Spinal cord (tissue), 10 donors: Measurements from ENCODE around the gene OR2V1. TPM values are rescaled to one million over a fixed set of nuclear protein-coding genes. Genes with fewer than 3 reads are reported as not detected.
"Not testable (repeated sequence)": the region's sequence is repeated elsewhere in the genome, so short reads cannot be mapped to it uniquely, and the experiment has no call there.

Experiments used
- DNase-seq, 6 donors: peaks; one replicate each; pipeline versions ENCODE4 v3.0.0 to v3.0.0-alpha.2; 2013 to 2015; ENCODE audit warnings: low spot score in 6 of 6, low read depth in 4 of 6
- H3K27ac ChIP-seq: one replicate; pipeline ENCODE4 v1.5.1; 2013; ENCODE audit warnings: low read depth, low read length, control low read depth
- H3K27me3 ChIP-seq: one replicate; pipeline ENCODE4 v1.6.1; 2013; ENCODE audit warnings: low read length; ENCODE audit not compliant: control insufficient read depth, insufficient read depth
- H3K36me3 ChIP-seq: one replicate; pipeline ENCODE4 v1.6.1; 2013; ENCODE audit warnings: low read length; ENCODE audit not compliant: control insufficient read depth, insufficient read depth
- H3K4me1 ChIP-seq: one replicate; pipeline ENCODE4 v1.6.1; 2013; ENCODE audit warnings: low read length; ENCODE audit not compliant: control insufficient read depth, insufficient read depth
- H3K4me3 ChIP-seq: one replicate; pipeline ENCODE4 v1.5.1; 2013; ENCODE audit warnings: low read depth, low read length, control low read depth
- H3K9me3 ChIP-seq: one replicate; pipeline ENCODE4 v1.6.1; 2013; ENCODE audit warnings: low read length; ENCODE audit not compliant: control insufficient read depth, insufficient read depth
- WGBS: methylation state at CpG from one replicate; pipeline ENCODE4 v1.1.5; 2013; ENCODE audit warnings: missing lambda C conversion rate; ENCODE audit not compliant: insufficient coverage; 5-methylcytosine and 5-hydroxymethylcytosine counted together
- polyA plus RNA-seq, 2 donors: library from polyadenylated mRNA; unstranded; fragments of 120-200 nt; gene quantifications; one replicate each; pipeline ENCODE4 v1.2.1, GENCODE V29; 2013; ENCODE audit not compliant: insufficient read length in 2 of 2
- total RNA-seq, 2 donors: library from RNA; depleted of rRNA in 1 of 2; stranded (reverse); fragments of 120-200 nt in 1 of 2; fragments of >200 nt in 1 of 2; gene quantifications; one replicate each; pipeline versions ENCODE4 v1.2.3 to v1.2.4, GENCODE V29; 2013 to 2014
- donor health status: healthy.

Gene OR2V1
- total and polyA plus RNA-seq, 4 donors: not detected

DNA sequence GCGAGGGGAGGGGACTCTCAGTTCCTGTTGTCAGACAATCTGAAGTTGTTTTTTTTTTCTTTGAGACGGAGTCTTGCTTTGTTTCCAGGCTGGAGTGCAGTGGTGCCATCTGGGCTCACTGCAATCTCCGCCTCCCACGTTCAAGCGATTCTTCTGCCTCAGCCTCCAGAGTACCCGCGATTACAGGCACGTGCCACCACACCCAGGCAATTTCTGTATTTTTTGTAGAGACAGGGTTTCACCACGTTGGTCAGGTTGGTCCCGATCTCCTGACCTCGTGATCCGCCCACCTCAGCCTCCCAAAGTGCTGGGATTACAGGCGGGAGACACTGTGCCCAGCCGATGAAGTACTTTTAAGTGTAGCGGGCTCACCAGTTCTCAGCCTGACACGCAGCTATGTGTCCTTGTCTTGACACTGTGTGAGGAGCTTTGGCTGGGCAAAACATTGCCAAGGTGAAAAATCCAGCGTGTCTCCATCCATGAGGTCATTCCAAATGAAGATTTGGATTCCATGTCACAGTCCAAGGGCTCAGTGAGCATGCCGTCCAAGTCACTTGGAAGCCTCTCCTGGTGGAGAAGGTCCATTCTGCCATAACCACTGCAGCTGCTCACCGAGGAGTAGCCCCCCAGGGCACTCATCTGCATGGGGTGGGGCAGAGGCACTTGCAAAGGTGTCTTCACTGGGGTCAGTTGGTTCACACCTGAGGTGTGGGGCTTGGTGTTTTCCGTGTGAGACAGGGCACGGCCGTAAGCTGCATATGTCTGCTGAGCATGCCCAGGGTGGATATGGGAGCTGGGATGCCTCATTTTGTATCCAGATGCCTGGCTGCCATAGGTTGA lies 32.0 kb downstream of the OR2V1 start:
- H3K9me3 ChIP-seq: no peaks in the 10 kb centered on the region
- H3K4me1 ChIP-seq: peaks cover 5% of the 10 kb centered on the region
- no peaks in the 10 kb centered on the region for H3K36me3 ChIP-seq
- no peak overlapping the region for H3K27ac ChIP-seq
- no peak overlapping the region for H3K4me3 ChIP-seq
- H3K27me3 ChIP-seq: peaks cover 19% of the 10 kb centered on the region
- DNase-seq: no peak
- WGBS: 31% methylated on average over 19 of the region's 22 CpGs

DNA sequence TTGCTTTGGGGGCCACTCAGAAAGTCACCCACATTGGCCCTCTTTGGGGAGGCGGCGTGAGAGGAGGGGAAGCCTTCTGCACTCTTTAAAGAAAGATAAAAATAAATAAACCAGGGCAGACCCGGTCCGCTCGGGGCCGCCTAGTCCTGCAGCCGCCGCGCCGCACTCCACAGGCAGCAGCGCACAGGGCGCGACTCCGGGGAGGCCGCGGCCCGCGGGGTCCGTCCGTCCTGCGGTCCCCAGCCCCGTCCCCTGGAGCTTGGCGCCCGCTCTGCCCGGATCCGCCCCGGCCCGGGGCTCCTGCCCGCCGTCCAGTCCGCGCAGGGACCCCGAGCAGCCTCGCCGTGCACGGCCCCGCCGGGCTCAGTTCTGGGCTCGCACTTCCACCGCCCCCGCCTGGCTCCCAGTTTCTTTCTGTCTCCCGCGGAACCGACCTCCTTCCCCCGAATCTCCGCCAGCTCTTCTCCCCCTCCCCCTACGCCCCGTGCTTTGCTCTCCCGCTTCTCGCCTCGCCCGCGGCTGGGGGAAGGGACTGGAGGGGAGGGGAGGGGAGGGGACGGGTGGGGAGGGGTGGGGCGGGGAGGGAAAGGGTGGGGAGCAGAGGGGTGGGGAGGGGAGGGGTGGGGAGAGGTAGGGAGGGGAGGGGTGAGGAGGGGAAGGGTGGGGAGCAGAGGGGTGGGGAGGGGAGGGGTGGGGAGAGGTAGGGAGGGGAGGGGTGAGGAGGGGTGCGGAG lies 33.0 kb downstream of the OR2V1 start:
- H3K4me1 ChIP-seq, H3K36me3 ChIP-seq, H3K4me3 ChIP-seq, DNase-seq, H3K9me3 ChIP-seq, H3K27ac ChIP-seq: not testable (repeated sequence)
- no CpG with 5 or more reads among the region's 56 CpGs for WGBS
- peaks cover 19% of the 10 kb centered on the region for H3K27me3 ChIP-seq

DNA sequence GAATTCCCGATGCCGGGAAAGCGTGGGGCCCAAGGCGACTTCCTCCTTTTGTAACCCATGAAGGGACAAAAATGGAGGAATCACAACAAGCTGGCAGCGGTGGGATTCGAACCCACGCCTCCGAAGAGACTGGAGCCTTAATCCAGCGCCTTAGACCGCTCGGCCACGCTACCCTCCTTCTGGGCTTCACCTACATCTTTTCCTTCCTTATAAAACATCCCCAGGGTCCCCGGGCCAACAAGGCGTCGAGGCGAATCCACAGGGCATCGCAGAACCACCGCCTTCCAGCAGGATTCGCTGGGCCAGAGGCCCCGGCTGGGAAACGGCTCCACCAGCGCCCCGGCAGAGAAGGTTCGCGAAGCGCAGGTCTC lies 33.6 kb downstream of the OR2V1 start:
- H3K27me3 ChIP-seq: peaks cover 19% of the 10 kb centered on the region
- no CpG with 5 or more reads among the region's 26 CpGs for WGBS
- not testable (repeated sequence) for H3K4me3 ChIP-seq

DNA sequence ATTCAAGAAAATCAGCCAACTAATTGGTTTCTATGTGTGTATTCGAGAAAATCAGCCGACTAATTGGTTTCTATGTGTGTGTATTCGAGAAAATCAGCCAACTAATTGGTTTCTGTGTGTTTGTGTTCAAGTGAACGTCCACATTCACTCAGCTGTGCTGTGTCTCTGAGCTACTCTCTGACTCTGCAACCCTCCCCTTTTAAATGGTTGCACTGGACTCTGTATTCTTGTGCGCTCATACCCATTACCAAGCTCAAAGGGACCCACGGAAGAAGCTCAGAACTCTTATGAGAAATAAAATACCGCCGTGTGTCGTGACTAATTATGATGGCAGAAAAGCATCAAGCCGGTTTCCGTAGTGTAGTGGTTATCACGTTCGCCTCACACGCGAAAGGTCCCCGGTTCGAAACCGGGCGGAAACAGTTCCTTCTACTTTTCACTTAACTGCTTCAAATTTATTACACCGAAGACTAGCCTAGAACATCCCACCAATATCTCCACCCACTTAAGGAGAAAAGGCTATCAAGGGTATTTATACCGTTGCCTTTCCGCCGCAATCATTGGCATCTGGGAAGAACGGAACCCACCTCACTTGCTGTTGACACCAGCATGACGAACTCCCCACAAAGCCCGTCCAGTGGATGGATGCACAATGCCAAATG lies 34.1 kb downstream of the OR2V1 start:
- not testable (repeated sequence) for H3K36me3 ChIP-seq, H3K27ac ChIP-seq, H3K4me1 ChIP-seq, H3K4me3 ChIP-seq, H3K9me3 ChIP-seq, DNase-seq
- no CpG with 5 or more reads among the region's 26 CpGs for WGBS
- H3K27me3 ChIP-seq: peaks cover 19% of the 10 kb centered on the region

More for the DNA sequence above, 33.6 kb downstream of the OR2V1 start:
- not testable (repeated sequence) for H3K36me3 ChIP-seq, H3K4me1 ChIP-seq, DNase-seq, H3K27ac ChIP-seq, H3K9me3 ChIP-seq

DNA sequence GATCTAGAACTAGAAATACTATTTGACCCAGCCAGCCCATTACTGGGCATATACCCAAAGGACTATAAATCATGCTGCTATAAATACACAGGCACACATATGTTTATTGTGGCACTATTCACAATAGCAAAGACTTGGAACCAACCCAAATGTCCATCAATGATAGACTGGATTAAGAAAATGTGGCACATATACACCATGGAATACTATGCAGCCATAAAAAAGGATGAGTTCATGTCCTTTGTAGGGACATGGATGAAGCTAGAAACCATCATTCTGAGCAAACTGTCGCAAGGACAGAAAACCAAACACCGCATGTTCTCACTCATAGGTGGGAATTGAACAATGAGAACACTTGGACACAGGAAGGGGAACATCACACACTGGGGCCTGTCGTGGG lies 35.8 kb downstream of the OR2V1 start:
- not testable (repeated sequence) for DNase-seq, H3K27ac ChIP-seq, H3K4me3 ChIP-seq, H3K9me3 ChIP-seq, H3K36me3 ChIP-seq, H3K4me1 ChIP-seq
- H3K27me3 ChIP-seq: peaks cover 16% of the 10 kb centered on the region
- WGBS: no CpG with 5 or more reads among the region's 3 CpGs

DNA sequence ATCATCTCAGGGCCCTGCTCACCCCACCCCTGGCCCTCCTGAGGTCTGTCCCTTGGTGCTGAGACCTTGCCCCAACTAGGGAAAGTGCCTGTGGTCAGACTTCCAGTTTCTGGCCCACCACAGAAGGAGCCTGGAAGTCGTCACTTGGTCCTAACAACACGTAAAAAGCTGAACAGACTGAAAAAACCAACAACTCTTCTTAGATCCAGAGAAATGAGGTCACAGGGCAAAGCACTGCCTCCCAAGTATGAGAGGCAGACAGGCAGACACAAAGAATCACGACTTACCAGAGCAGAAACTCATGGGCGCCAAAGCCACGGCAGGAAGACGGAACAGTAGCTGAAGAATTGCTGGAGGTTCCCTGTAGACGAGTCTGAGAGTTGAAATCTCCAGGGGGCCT lies 38.5 kb downstream of the OR2V1 start:
- DNase-seq: no peak
- Histone ChIP-seq H3K4me1 (no peaks in the 10 kb centered on the region), H3K27ac (no peak overlapping the region), H3K36me3 (no peaks in the 10 kb centered on the region), H3K27me3 (peaks cover under 1% of the 10 kb centered on the region), H3K4me3 (no peak overlapping the region), H3K9me3 (no peaks in the 10 kb centered on the region)
- 70% methylated on average over 6 of the region's 7 CpGs for WGBS

DNA sequence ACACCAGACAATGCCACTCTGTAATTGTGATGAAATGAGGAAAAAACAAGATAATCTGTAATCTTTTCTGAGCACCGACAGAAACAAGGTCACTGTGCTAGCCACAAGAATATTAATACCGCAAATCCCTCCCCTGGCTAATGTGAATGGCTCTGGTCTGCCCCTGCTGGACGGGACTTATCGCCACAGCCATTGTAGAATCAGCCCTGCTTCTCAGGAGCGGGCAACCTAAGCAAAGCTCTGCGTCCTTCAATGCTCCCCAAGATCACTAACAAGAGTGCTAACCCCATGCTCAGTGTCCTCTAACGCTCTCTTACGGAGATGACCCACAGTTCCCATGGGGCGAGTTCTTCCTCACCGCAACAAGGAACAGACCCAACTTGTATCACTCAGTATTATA lies 42.7 kb downstream of the OR2V1 start:
- no peak overlapping the region for H3K4me3 ChIP-seq
- WGBS: 41% methylated on average over 6 of the region's 10 CpGs
- H3K4me1 ChIP-seq: no peaks in the 10 kb centered on the region
- no peak overlapping the region for H3K27ac ChIP-seq
- no peak for DNase-seq
- no peaks in the 10 kb centered on the region for H3K36me3 ChIP-seq
- no peaks in the 10 kb centered on the region for H3K9me3 ChIP-seq
- peaks cover 15% of the 10 kb centered on the region for H3K27me3 ChIP-seq

DNA sequence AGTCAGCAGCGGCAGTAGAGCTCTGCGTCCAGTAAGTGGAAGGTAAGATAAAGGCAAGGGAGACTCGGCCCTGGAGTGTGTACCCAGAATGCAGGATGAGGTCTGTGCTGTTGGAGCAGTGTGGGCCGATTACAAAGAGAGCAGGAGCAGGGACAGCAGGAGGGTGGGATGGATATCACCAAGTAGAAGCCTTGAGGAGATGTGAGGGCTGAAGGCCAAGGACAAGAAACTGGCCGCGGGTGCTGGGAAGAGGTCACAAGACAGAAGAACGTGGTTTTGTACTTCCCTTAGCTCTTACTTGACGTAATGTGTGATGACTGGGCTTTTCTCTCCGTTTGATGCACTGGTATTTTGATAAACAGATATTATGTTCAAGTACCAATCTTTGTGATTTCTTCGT lies 43.7 kb downstream of the OR2V1 start:
- no peak overlapping the region for H3K27ac ChIP-seq
- no peaks in the 10 kb centered on the region for H3K9me3 ChIP-seq
- no peaks in the 10 kb centered on the region for H3K4me1 ChIP-seq
- 87% methylated on average over 7 of the region's 10 CpGs for WGBS
- H3K36me3 ChIP-seq: no peaks in the 10 kb centered on the region
- peaks cover 15% of the 10 kb centered on the region for H3K27me3 ChIP-seq
- no peak for DNase-seq
- no peak overlapping the region for H3K4me3 ChIP-seq

DNA sequence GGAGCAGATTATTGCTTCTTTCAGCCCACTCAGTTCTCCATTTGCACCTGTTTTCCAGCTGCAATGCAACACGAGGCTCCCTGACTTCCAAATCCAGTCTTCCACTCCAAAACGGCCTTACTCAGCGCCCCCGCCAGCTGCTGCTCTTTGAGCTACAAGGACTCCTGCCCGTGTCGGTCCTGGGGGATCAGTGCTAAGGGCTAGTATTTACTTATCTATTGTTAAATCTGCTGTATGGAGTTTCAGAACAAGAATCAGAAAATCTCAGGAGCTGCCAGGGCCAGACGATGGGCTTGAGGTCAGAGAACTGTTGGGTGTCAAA lies 44.1 kb downstream of the OR2V1 start:
- Histone ChIP-seq H3K4me3 (no peak overlapping the region), H3K4me1 (no peaks in the 10 kb centered on the region), H3K27ac (no peak overlapping the region), H3K27me3 (peaks cover 15% of the 10 kb centered on the region), H3K9me3 (no peaks in the 10 kb centered on the region), H3K36me3 (no peaks in the 10 kb centered on the region)
- WGBS: 57% methylated on average over 2 of the region's 7 CpGs
- no peak for DNase-seq
